Adrenal gland (tissue), 19 donors: ENCODE measurements around the gene ANXA4. TPM values are rescaled to one million over a fixed set of nuclear protein-coding genes. Genes with fewer than 3 reads are reported as not detected.

Experiments used
- DNase-seq, 7 donors: peaks; one replicate each; pipeline ENCODE4 v3.0.0-alpha.2; 2019 to 2020
- H3K27ac ChIP-seq, 5 donors: fragments of 200-600 bp; sonication (generic) in 4 of 5; 1 replicate in 3 of 5; 2 replicates in 2 of 5; pipeline versions ENCODE4 v1.5.1 to v1.8.0; 2016 to 2020; ENCODE audit warnings: mild to moderate bottlenecking in 1 of 5
- H3K27me3 ChIP-seq: fragments of 200-600 bp; 2 replicates; pipeline ENCODE4 v1.8.0; 2021
- H3K36me3 ChIP-seq, 2 donors: fragments of 200-600 bp; replicated peaks in 1 of 2; 1 replicate in 1 of 2; 2 replicates in 1 of 2; pipeline versions ENCODE4 v1.5.1 to v1.8.0; 2018 to 2022
- H3K4me1 ChIP-seq, 2 donors: fragments of 200-600 bp; replicated peaks in 1 of 2; 1 replicate in 1 of 2; 2 replicates in 1 of 2; pipeline versions ENCODE4 v1.5.1 to v1.8.0; 2018 to 2021
- H3K4me3 ChIP-seq, 4 donors: fragments of 200-600 bp; sonication (generic) in 3 of 4; one replicate each; pipeline ENCODE4 v1.5.1; 2016 to 2018
- H3K9me3 ChIP-seq, 3 donors: fragments of 200-600 bp; sonication (generic) in 1 of 3; replicated peaks in 1 of 3; 1 replicate in 2 of 3; 2 replicates in 1 of 3; pipeline versions ENCODE4 v1.5.1 to v1.8.0; 2016 to 2021
- POLR2A ChIP-seq, 2 donors: fragments of 450-650 bp; IDR thresholded peaks; one replicate each; pipeline ENCODE4 v1.6.1; 2017; ENCODE audit warnings: antibody characterized with exemption in 2 of 2, mild to moderate bottlenecking in 2 of 2, moderate library complexity in 1 of 2
- WGBS, 4 donors: extraction: QIAGEN DNeasy Blood & Tissue Kit in 2 of 4; methylation state at CpG; one replicate each; pipeline versions ENCODE4 v1.1.5 to v1.1.7; 2013 to 2017; 5-methylcytosine and 5-hydroxymethylcytosine counted together
- intact Hi-C, 2 donors: fragments of 100-400 bp; cut with DNase I; formaldehyde crosslinking; loops; one replicate each; pipeline versions ENCODE4 v1.14.1 to v1.15.0; 2022 to 2023
- long read RNA-seq, 10 donors: library from polyadenylated mRNA in 3 of 10; unstranded in 2 of 10; stranded (forward) in 1 of 10; transcript quantifications; one replicate each; pipeline ENCODE4 v2.0.0 and lab custom pipeline, GENCODE V29; 2021 to 2026
- polyA plus RNA-seq, 3 donors: library from polyadenylated mRNA; stranded (reverse); fragments of 200-250 nt in 2 of 3; fragments of 350-450 nt in 1 of 3; fragmentation: Illumina TruSeq in 1 of 3; extraction: RNeasy Lipid Tissue Mini Kit (QIAGEN cat#74804) in 1 of 3; gene quantifications; one replicate each; pipeline ENCODE4 v1.2.3, GENCODE V29; 2013 to 2014
- total RNA-seq, 9 donors: library from RNA; depleted of rRNA in 4 of 9; stranded (reverse); fragments of >200 nt in 4 of 9; fragments of 120-200 nt in 1 of 9; fragmentation: NEBNext Ultra II Directional in 1 of 9; extraction: Animal tissue kit (Norgen Biotek cat#: 25700) in 1 of 9; gene quantifications; one replicate each; pipeline versions ENCODE4 v1.1.0 to v1.2.4, GENCODE V29; 2013 to 2023
- TF ChIP-seq, protein P1 (sequence below), 6 experiments: fragments of 450-650 bp in 4 of 6; fragments of 200-600 bp in 2 of 6; sonication (generic) in 1 of 6; IDR thresholded peaks; 1 replicate in 5 of 6; 2 replicates in 1 of 6; pipeline versions ENCODE4 v1.5.1 to v1.8.0; 2016 to 2021; ENCODE audit warnings: antibody characterized with exemption in 6 of 6, mild to moderate bottlenecking in 2 of 6, moderate library complexity in 1 of 6
- donor health status: healthy with polysubstance abuse.
- donor health status: Bipolar disorder and iron deficiency.
- donor health status: DM: yes; HTN: yes; CAD: no.
- donor health status: DM: no; HTN: no; CAD: no.
- donor health status: DM: no; HTN: no; CAD: no.
- donor health status: DM: yes; HTN: yes; CAD: no.

Gene ANXA4
- 10 to 100 TPM; 27.2 to 57.4 (median 46.4) TPM for total RNA-seq
- 10 to 100 TPM; 20.6 to 34.5 (median 23.5) TPM for polyA plus RNA-seq
- long read RNA-seq, donor 1, transcript ANXA4-201 (13 exons, 2,799 nt): major isoform, 18 of 25 reads
- long read RNA-seq, donor 1, partial matches to known transcripts: 6 of 25 reads
- long read RNA-seq, donor 1, other reads (novel, unspliced or antisense): 0 of 25 reads
- long read RNA-seq, donor 2, full-length matches to known transcripts: 28 of 48 reads
- long read RNA-seq, donor 2, partial matches to known transcripts: 20 of 48 reads
- long read RNA-seq, donor 2, other reads (novel, unspliced or antisense): 0 of 48 reads
- long read RNA-seq, donor 3, full-length matches to known transcripts: 14 of 22 reads
- long read RNA-seq, donor 3, partial matches to known transcripts: 8 of 22 reads
- long read RNA-seq, donor 3, other reads (novel, unspliced or antisense): 0 of 22 reads
- long read RNA-seq, donor 4, full-length matches to known transcripts: 29 of 39 reads
- long read RNA-seq, donor 4, partial matches to known transcripts: 0 of 39 reads
- long read RNA-seq, donor 4, other reads (novel, unspliced or antisense): 10 of 39 reads
- long read RNA-seq, donor 5, transcript ANXA4-201 (13 exons, 2,799 nt): major isoform, 51 of 67 reads
- long read RNA-seq, donor 5, partial matches to known transcripts: 0 of 67 reads
- long read RNA-seq, donor 5, other reads (novel, unspliced or antisense): 16 of 67 reads
- long read RNA-seq, donor 6, transcript ANXA4-201 (13 exons, 2,799 nt): major isoform, 20 of 27 reads
- long read RNA-seq, donor 6, partial matches to known transcripts: 3 of 27 reads
- long read RNA-seq, donor 6, other reads (novel, unspliced or antisense): 4 of 27 reads
- long read RNA-seq, donor 7, transcript ANXA4-201 (13 exons, 2,799 nt): major isoform, 6 of 6 reads
- long read RNA-seq, donor 7, partial matches to known transcripts: 0 of 6 reads
- long read RNA-seq, donor 7, other reads (novel, unspliced or antisense): 0 of 6 reads
- long read RNA-seq, donor 8, transcript ANXA4-201 (13 exons, 2,799 nt): major isoform, 19 of 26 reads
- long read RNA-seq, donor 8, partial matches to known transcripts: 6 of 26 reads
- long read RNA-seq, donor 8, other reads (novel, unspliced or antisense): 0 of 26 reads
- long read RNA-seq, donor 9, transcript ANXA4-201 (13 exons, 2,799 nt): major isoform, 18 of 34 reads
- long read RNA-seq, donor 9, partial matches to known transcripts: 16 of 34 reads
- long read RNA-seq, donor 9, other reads (novel, unspliced or antisense): 0 of 34 reads
- long read RNA-seq, donor 10, transcript ANXA4-201 (13 exons, 2,799 nt): major isoform, 5 of 5 reads
- long read RNA-seq, donor 10, partial matches to known transcripts: 0 of 5 reads
- long read RNA-seq, donor 10, other reads (novel, unspliced or antisense): 0 of 5 reads

- WGBS, 4 donors: 0 to 1% (median 1%) methylated on average over 35 to 75 of the region's 75 CpGs
- H3K36me3 ChIP-seq: no peaks in the 10 kb centered on the region
- DNase-seq: peak; percentile 73 to 81 (median 79)
- H3K27ac ChIP-seq: peak within 1 kb of the TSS; percentile 78 to 95 (median 83)
- TF ChIP-seq POLR2A (IDR thresholded peaks at IDR 0.05): peak in 1 of 2 donors; percentile 56
- TF ChIP-seq, protein P1, sequence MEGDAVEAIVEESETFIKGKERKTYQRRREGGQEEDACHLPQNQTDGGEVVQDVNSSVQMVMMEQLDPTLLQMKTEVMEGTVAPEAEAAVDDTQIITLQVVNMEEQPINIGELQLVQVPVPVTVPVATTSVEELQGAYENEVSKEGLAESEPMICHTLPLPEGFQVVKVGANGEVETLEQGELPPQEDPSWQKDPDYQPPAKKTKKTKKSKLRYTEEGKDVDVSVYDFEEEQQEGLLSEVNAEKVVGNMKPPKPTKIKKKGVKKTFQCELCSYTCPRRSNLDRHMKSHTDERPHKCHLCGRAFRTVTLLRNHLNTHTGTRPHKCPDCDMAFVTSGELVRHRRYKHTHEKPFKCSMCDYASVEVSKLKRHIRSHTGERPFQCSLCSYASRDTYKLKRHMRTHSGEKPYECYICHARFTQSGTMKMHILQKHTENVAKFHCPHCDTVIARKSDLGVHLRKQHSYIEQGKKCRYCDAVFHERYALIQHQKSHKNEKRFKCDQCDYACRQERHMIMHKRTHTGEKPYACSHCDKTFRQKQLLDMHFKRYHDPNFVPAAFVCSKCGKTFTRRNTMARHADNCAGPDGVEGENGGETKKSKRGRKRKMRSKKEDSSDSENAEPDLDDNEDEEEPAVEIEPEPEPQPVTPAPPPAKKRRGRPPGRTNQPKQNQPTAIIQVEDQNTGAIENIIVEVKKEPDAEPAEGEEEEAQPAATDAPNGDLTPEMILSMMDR (IDR thresholded peaks at IDR 0.05): no peak
- no peaks in the 10 kb centered on the region for H3K27me3 ChIP-seq
- intact Hi-C loops: no loop called here
- H3K4me1 ChIP-seq: peaks cover 11 to 20% of the 10 kb centered on the region in 2 donors
- H3K4me3 ChIP-seq: peak within 1 kb of the TSS; percentile 47 to 78 (median 64)
- H3K9me3 ChIP-seq: no peaks in the 10 kb centered on the region
These were observed at the start of gene ANXA4 for GRCh38 chr2:69741575-69742321. ANXA4 (plus strand) TSS chr2:69742134; CDS start chr2:69781566, 39,432 bp downstream.

DNA sequence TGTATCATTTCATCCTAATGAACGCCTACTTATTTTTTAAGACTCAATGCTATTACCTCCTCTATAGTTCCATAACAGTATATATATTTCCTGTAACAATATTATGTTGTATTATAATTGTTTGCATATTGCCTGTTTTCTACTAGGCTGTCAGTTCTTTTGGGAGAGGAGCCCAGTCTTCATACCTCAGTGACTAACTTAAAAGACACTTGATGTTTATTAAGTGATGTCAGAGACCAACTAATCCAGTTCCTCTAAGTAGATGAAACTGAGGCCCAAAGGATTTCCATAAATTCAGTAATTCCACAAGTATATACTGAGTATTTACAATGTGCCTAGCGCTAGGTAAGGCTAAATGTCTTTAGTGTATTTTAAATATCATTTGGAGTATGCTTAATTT is 49.5 kb upstream of the ANXA4 start:
- no peaks in the 10 kb centered on the region for H3K9me3 ChIP-seq
- no peak for DNase-seq
- H3K27ac ChIP-seq: no peak overlapping the region
- TF ChIP-seq, protein P1 (IDR thresholded peaks at IDR 0.05): no peak
- no peak for TF ChIP-seq POLR2A (IDR thresholded peaks at IDR 0.05)
- H3K4me3 ChIP-seq: no peak overlapping the region
- H3K27me3 ChIP-seq: no peaks in the 10 kb centered on the region
- 97 to 99% (median 97%) methylated on average over 2 of the region's 2 CpGs for WGBS, 4 donors
- peaks cover 0 to 6% of the 10 kb centered on the region in 2 donors for H3K4me1 ChIP-seq
- no peaks in the 10 kb centered on the region for H3K36me3 ChIP-seq
- intact Hi-C loops: no loop called here

DNA sequence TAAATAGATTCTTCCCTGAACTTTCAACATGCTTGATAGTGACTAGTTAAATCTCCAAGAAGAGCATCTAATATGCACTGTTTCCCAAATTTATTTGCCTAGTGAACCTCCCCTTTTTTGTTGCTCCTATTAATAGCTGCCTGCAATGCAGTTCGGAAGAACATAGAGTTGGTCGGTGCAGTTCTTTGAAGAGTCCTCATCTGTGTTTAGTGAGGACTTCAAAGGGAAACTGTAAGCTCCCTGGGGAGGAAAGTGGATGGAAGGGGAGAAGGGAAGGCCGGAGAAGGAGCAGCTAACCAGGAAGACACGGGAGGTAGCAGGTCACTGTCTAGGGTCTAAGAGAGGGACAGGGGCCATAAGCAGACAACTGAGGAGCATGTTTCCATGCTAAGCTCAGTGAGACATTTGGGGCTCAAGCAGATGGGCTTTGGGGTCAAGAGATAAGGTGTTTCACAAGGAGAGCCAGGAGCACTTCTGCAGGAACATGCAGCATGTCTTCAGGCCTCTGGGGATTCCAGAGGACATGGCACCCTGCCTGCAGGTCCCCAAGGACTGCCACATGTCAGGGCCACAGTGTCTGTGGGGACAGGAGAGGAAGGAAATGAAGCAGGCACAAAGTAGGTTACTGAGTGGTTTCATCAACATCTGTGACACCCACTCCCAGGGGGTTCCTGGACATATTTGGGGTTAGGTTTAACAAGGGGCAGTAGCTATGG is 48.7 kb upstream of the ANXA4 start:
- no peak for DNase-seq
- H3K4me3 ChIP-seq: no peak overlapping the region
- no peaks in the 10 kb centered on the region for H3K9me3 ChIP-seq
- TF ChIP-seq, protein P1 (IDR thresholded peaks at IDR 0.05): no peak
- no peak for TF ChIP-seq POLR2A (IDR thresholded peaks at IDR 0.05)
- intact Hi-C loops: no loop called here
- no peaks in the 10 kb centered on the region for H3K27me3 ChIP-seq
- H3K4me1 ChIP-seq: peaks cover 0 to 6% of the 10 kb centered on the region in 2 donors
- 79 to 89% (median 83%) methylated on average over 4 of the region's 4 CpGs for WGBS, 4 donors
- no peak overlapping the region for H3K27ac ChIP-seq
- H3K36me3 ChIP-seq: no peaks in the 10 kb centered on the region
